WTC11 (cell line): ENCODE measurements around the gene RTF1. TPM values are rescaled to one million over a fixed set of nuclear protein-coding genes. Genes with fewer than 3 reads are reported as not detected.
"Not testable (repeated sequence)": the region's sequence is repeated elsewhere in the genome, so short reads cannot be mapped to it uniquely, and the experiment has no call there.

Source experiments
- ATAC-seq: fragments of 200-7000 bp; cut with Tn5 transposase; 2 replicates; pipeline ENCODE4 v1.10.0; 2021; ENCODE audit warnings: mild to moderate bottlenecking, moderate library complexity
- CTCF ChIA-PET: fragments of 300-600 bp; sonication (Branson Sonifier 250); formaldehyde crosslinking; loops from one replicate; lab custom pipeline; 2021; ENCODE audit warnings: antibody characterized with exemption; lab: Charles Lee
- POLR2A ChIA-PET: fragments of 350-600 bp; sonication (Branson Sonifier 250); formaldehyde crosslinking; loops from one replicate; lab custom pipeline; 2021; ENCODE audit warnings: antibody characterized with exemption; lab: Charles Lee
- DNase-seq: peaks from one replicate; pipeline ENCODE4 v3.0.0; 2021; ENCODE audit warnings: low spot score
- H3K27ac Mint-ChIP-seq: 2 replicates; pipeline ENCODE4 v1.8.0; 2021; ENCODE audit warnings: mixed read lengths
- H3K27me3 Mint-ChIP-seq: 2 replicates; pipeline ENCODE4 v1.8.0; 2021; ENCODE audit warnings: low read depth, mild to moderate bottlenecking, moderate library complexity, mixed read lengths
- H3K36me3 Mint-ChIP-seq: 2 replicates; pipeline ENCODE4 v1.8.0; 2021; ENCODE audit warnings: mixed read lengths
- H3K4me1 Mint-ChIP-seq: 2 replicates; pipeline ENCODE4 v1.8.0; 2022; ENCODE audit warnings: mixed read lengths
- H3K4me3 Mint-ChIP-seq: 2 replicates; pipeline ENCODE4 v1.8.0; 2021; ENCODE audit warnings: mild to moderate bottlenecking, moderate library complexity, mixed read lengths
- H3K9me3 Mint-ChIP-seq: 2 replicates; pipeline ENCODE4 v1.8.0; 2021; ENCODE audit warnings: mixed read lengths
- CREB1 ChIP-seq: sonication (generic); formaldehyde crosslinking; IDR thresholded peaks from 2 replicates; pipeline ENCODE4 v1.8.0; 2023; ENCODE audit warnings: mild to moderate bottlenecking, missing genetic modification reagents
- CTCF ChIP-seq: fragments of 200-600 bp; IDR thresholded peaks from 2 replicates; pipeline ENCODE4 v1.8.0; 2022; ENCODE audit warnings: antibody characterized with exemption
- FOXK1 ChIP-seq: sonication (generic); formaldehyde crosslinking; IDR thresholded peaks from 2 replicates; pipeline ENCODE4 v1.8.0; 2022; ENCODE audit warnings: mild to moderate bottlenecking, moderate library complexity, missing genetic modification reagents
- GTF2I ChIP-seq: fragments of 250-450 bp; sonication (Bioruptor Pico); conservative IDR thresholded peaks from 2 replicates; pipeline ENCODE4 v1.4.0; 2021; ENCODE audit warnings: mild to moderate bottlenecking
- IRF2 ChIP-seq: sonication (generic); formaldehyde crosslinking; IDR thresholded peaks from 2 replicates; pipeline ENCODE4 v1.8.0; 2022; ENCODE audit warnings: low read depth, missing genetic modification reagents, borderline replicate concordance
- MLX ChIP-seq: sonication (generic); formaldehyde crosslinking; IDR thresholded peaks from 2 replicates; pipeline ENCODE4 v1.8.1; 2023; ENCODE audit warnings: mild to moderate bottlenecking, missing genetic modification reagents, moderate library complexity
- NFATC4 ChIP-seq: fragments of 250-450 bp; sonication (Bioruptor Pico); IDR thresholded peaks from 2 replicates; pipeline ENCODE4 v1.9.0; 2021; ENCODE audit warnings: mild to moderate bottlenecking
- NFYB ChIP-seq: sonication (generic); formaldehyde crosslinking; conservative IDR thresholded peaks from 2 replicates; pipeline ENCODE4 v1.8.0; 2022; ENCODE audit warnings: low read depth, missing genetic modification reagents
- PRDM15 ChIP-seq: sonication (generic); formaldehyde crosslinking; IDR thresholded peaks from 2 replicates; pipeline ENCODE4 v1.8.0; 2022; ENCODE audit warnings: missing genetic modification reagents
- RORB ChIP-seq: fragments of 250-450 bp; sonication (Bioruptor Pico); IDR thresholded peaks from 2 replicates; pipeline ENCODE4 v1.9.0; 2021; ENCODE audit warnings: mild to moderate bottlenecking
- USF2 ChIP-seq: sonication (generic); formaldehyde crosslinking; IDR thresholded peaks from 2 replicates; pipeline ENCODE4 v1.8.1; 2023; ENCODE audit warnings: mild to moderate bottlenecking, missing genetic modification reagents, moderate library complexity
- ZNF121 ChIP-seq: sonication (generic); formaldehyde crosslinking; IDR thresholded peaks from 2 replicates; pipeline ENCODE4 v1.8.0; 2023; ENCODE audit warnings: missing genetic modification reagents
- ZNF396 ChIP-seq: fragments of 250-450 bp; sonication (Bioruptor Pico); IDR thresholded peaks from 2 replicates; pipeline ENCODE4 v1.8.0; 2021; ENCODE audit warnings: mild to moderate bottlenecking, moderate library complexity, borderline replicate concordance
- total RNA-seq: library from RNA; stranded (reverse); gene quantifications from 3 replicates; pipeline ENCODE4 v1.2.3, GENCODE V29; 2021
- TF ChIP-seq, protein P1 (sequence below): sonication (generic); formaldehyde crosslinking; IDR thresholded peaks from 2 replicates; pipeline ENCODE4 v1.8.0; 2023; ENCODE audit warnings: missing genetic modification reagents, mild to moderate bottlenecking, borderline replicate concordance
- TF ChIP-seq, protein P2 (sequence below): sonication (generic); formaldehyde crosslinking; conservative IDR thresholded peaks from 2 replicates; pipeline ENCODE4 v1.8.1; 2023; ENCODE audit warnings: mild to moderate bottlenecking, low read depth, missing genetic modification reagents, moderate library complexity
- TF ChIP-seq, protein P3 (sequence below): sonication (generic); formaldehyde crosslinking; IDR thresholded peaks from 2 replicates; pipeline ENCODE4 v1.8.1; 2022; ENCODE audit warnings: mild to moderate bottlenecking, moderate library complexity, missing genetic modification reagents
- TF ChIP-seq, protein P4 (sequence below): sonication (generic); formaldehyde crosslinking; IDR thresholded peaks from 2 replicates; pipeline ENCODE4 v1.8.1; 2023; ENCODE audit warnings: mild to moderate bottlenecking, moderate library complexity, missing genetic modification reagents

Gene RTF1
- total RNA-seq, 1 experiment from 2014 or later = 52.3 TPM

- no peak for TF ChIP-seq CTCF
- TF ChIP-seq, protein P1, sequence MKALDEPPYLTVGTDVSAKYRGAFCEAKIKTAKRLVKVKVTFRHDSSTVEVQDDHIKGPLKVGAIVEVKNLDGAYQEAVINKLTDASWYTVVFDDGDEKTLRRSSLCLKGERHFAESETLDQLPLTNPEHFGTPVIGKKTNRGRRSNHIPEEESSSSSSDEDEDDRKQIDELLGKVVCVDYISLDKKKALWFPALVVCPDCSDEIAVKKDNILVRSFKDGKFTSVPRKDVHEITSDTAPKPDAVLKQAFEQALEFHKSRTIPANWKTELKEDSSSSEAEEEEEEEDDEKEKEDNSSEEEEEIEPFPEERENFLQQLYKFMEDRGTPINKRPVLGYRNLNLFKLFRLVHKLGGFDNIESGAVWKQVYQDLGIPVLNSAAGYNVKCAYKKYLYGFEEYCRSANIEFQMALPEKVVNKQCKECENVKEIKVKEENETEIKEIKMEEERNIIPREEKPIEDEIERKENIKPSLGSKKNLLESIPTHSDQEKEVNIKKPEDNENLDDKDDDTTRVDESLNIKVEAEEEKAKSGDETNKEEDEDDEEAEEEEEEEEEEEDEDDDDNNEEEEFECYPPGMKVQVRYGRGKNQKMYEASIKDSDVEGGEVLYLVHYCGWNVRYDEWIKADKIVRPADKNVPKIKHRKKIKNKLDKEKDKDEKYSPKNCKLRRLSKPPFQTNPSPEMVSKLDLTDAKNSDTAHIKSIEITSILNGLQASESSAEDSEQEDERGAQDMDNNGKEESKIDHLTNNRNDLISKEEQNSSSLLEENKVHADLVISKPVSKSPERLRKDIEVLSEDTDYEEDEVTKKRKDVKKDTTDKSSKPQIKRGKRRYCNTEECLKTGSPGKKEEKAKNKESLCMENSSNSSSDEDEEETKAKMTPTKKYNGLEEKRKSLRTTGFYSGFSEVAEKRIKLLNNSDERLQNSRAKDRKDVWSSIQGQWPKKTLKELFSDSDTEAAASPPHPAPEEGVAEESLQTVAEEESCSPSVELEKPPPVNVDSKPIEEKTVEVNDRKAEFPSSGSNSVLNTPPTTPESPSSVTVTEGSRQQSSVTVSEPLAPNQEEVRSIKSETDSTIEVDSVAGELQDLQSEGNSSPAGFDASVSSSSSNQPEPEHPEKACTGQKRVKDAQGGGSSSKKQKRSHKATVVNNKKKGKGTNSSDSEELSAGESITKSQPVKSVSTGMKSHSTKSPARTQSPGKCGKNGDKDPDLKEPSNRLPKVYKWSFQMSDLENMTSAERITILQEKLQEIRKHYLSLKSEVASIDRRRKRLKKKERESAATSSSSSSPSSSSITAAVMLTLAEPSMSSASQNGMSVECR = no peak
- TF ChIP-seq ZNF121 (CRISPR knock-in tag) = no peak
- no peak for TF ChIP-seq USF2 (CRISPR knock-in tag)
- TF ChIP-seq ZNF396 (CRISPR knock-in tag) = no peak
- no peak for TF ChIP-seq CREB1 (CRISPR knock-in tag)
- no peak for TF ChIP-seq GTF2I
- no peak for TF ChIP-seq IRF2 (CRISPR knock-in tag)
- TF ChIP-seq MLX = no peak
- TF ChIP-seq, protein P2, sequence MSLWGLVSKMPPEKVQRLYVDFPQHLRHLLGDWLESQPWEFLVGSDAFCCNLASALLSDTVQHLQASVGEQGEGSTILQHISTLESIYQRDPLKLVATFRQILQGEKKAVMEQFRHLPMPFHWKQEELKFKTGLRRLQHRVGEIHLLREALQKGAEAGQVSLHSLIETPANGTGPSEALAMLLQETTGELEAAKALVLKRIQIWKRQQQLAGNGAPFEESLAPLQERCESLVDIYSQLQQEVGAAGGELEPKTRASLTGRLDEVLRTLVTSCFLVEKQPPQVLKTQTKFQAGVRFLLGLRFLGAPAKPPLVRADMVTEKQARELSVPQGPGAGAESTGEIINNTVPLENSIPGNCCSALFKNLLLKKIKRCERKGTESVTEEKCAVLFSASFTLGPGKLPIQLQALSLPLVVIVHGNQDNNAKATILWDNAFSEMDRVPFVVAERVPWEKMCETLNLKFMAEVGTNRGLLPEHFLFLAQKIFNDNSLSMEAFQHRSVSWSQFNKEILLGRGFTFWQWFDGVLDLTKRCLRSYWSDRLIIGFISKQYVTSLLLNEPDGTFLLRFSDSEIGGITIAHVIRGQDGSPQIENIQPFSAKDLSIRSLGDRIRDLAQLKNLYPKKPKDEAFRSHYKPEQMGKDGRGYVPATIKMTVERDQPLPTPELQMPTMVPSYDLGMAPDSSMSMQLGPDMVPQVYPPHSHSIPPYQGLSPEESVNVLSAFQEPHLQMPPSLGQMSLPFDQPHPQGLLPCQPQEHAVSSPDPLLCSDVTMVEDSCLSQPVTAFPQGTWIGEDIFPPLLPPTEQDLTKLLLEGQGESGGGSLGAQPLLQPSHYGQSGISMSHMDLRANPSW (CRISPR knock-in tag) = no peak
These were observed 49.8 kb downstream of the RTF1 start (continued) for GRCh38 chr15:41466711-41467110.

DNA sequence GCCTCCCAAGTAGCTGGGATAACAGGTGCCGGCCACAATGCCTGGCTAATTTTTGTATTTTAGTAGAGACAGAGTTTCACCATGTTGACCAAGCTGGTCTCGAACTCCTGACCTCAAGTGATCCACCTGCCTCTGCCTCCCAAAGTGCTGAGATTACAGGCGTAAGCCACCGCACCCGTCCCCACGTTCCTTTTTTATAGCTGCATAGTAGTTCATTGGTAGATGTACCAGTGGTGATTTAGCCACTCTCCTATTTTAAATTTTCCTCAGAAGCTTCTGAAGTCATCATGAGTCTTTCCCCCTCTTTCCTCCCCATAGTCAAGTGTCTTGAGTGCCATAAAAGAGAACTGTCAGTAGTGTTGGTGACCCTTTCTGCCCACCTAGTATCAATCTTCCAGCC is 52.7 kb downstream of the RTF1 start:
- H3K27ac Mint-ChIP-seq, H3K4me1 Mint-ChIP-seq, H3K27me3 Mint-ChIP-seq, H3K4me3 Mint-ChIP-seq, H3K9me3 Mint-ChIP-seq, ATAC-seq, DNase-seq: not testable (repeated sequence)
- ChIA-PET CTCF (interaction anchor here (1.2 kb wide), 1 partner anchor 134 kb away, joined by 3 read pairs; no protein-coding TSS in a partner anchor), POLR2A (interaction anchor here (0.6 kb wide), 1 partner anchor 501 kb away, joined by 4 read pairs; no protein-coding TSS in a partner anchor)
- peaks cover 65% of the 10 kb centered on the region for H3K36me3 Mint-ChIP-seq

DNA sequence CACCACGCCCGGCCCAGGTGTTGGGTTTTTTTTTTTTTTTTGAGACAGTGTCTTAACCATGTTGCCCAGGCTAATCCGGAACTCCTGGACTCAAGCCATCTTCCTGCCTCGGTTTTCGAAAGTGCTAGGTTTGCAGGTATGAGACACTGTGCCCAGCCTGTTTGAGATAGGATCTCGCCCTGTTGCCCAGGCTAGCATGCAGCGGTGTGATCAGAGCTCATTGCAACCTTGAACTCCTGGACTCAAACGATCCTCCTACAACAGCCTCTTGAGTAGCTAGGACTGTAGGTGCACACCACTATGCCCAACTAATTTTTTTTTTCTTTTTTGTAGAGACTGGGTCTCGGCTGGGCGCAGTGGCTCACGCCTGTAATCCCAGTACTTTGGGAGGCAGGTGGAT is 56.5 kb downstream of the RTF1 start:
- Mint-ChIP-seq H3K27ac (no peak overlapping the region), H3K4me3 (no peak overlapping the region), H3K27me3 (no peaks in the 10 kb centered on the region), H3K9me3 (no peaks in the 10 kb centered on the region), H3K4me1 (no peaks in the 10 kb centered on the region), H3K36me3 (peaks cover 73% of the 10 kb centered on the region)
- no peak for ATAC-seq
- ChIA-PET CTCF (no interaction called here), POLR2A (interaction anchor here (0.6 kb wide), 1 partner anchor 27 kb away, joined by 3 read pairs; no protein-coding TSS in a partner anchor)
- no peak for DNase-seq
- TF ChIP-seq, protein P3, sequence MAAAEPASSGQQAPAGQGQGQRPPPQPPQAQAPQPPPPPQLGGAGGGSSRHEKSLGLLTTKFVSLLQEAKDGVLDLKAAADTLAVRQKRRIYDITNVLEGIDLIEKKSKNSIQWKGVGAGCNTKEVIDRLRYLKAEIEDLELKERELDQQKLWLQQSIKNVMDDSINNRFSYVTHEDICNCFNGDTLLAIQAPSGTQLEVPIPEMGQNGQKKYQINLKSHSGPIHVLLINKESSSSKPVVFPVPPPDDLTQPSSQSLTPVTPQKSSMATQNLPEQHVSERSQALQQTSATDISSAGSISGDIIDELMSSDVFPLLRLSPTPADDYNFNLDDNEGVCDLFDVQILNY = no peak
- no peak for TF ChIP-seq RORB (CRISPR knock-in tag)
- TF ChIP-seq NFYB (CRISPR knock-in tag) = no peak
- no peak for TF ChIP-seq PRDM15 (CRISPR knock-in tag)
- TF ChIP-seq, protein P4, sequence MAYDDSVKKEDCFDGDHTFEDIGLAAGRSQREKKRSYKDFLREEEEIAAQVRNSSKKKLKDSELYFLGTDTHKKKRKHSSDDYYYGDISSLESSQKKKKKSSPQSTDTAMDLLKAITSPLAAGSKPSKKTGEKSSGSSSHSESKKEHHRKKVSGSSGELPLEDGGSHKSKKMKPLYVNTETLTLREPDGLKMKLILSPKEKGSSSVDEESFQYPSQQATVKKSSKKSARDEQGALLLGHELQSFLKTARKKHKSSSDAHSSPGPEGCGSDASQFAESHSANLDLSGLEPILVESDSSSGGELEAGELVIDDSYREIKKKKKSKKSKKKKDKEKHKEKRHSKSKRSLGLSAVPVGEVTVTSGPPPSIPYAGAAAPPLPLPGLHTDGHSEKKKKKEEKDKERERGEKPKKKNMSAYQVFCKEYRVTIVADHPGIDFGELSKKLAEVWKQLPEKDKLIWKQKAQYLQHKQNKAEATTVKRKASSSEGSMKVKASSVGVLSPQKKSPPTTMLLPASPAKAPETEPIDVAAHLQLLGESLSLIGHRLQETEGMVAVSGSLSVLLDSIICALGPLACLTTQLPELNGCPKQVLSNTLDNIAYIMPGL (CRISPR knock-in tag) = no peak
- no peak for TF ChIP-seq NFATC4 (CRISPR knock-in tag)
- TF ChIP-seq FOXK1 (CRISPR knock-in tag) = no peak
